ENCODE data around the gene NPFF.

The NPFF gene

DNA sequence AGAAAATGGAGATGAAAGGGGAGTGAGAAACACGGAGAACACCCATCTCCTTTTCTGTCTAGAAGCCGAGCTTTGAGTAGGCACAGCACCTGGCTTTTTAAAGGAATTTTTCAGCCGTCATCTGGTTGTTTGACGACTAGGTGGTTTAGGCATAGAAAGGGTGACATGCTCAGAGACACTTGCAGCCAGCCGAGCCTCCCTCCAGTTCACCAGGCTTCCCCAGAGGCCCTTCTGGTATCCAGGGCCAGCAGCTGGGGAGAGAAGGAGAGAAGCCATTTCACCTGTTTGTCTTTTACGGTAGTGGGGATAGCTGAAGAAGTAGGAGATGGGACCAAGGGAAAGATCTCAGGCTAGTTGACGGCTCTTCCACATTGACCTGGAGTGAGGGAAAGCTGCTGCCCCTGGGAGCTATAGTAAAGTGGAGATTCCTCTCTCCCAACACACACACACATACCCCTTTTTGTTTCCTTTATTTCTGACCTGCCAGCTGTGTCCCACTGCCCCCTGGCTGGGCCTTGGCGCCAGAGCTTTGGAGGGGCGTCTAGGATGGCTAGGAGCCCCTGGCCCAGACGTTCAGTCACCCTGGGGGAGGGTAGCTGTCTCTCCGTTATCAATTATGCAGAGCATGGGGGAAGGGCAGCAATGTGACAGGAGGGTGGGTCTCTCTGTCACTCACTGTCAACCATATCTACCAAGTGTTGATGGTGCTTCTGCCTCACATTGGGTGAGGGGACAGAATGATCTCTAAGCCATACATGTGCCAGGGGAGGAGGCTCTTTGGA lies 13.5 kb downstream of the NPFF start:
- Histone ChIP-seq H4K20me1 (peaks cover 0 to 14% (median 0%) of the 10 kb centered on the region in 11 experiments; a peak in 4 of 22 replicates), H3K4me2 (peak overlapping the region; percentile 77 to 97 (median 90)), H3K27ac (peak overlapping the region; percentile 64 to 84 (median 77); a peak in 21 of 22 replicates), H3K36me3 (0 out of 22 replicates have a peak, but pooled peaks cover 0 to 13% (median 0%) of the 10 kb centered on the region in 11 experiments), H3K4me1 (peaks cover 65 to 83% (median 76%) of the 10 kb centered on the region in 10 experiments), H3K9me3 (replicated peaks in 1 of 11) (no peaks in the 10 kb centered on the region), H3K4me3 (peak overlapping the region; percentile 54 to 69 (median 62)), H3K9ac (peak overlapping the region; percentile 58 to 80 (median 76)), H3K27me3 (no peaks in the 10 kb centered on the region)
- no peak for TF ChIP-seq Cebpa-rat (IDR thresholded peaks at IDR 0.05)

DNA sequence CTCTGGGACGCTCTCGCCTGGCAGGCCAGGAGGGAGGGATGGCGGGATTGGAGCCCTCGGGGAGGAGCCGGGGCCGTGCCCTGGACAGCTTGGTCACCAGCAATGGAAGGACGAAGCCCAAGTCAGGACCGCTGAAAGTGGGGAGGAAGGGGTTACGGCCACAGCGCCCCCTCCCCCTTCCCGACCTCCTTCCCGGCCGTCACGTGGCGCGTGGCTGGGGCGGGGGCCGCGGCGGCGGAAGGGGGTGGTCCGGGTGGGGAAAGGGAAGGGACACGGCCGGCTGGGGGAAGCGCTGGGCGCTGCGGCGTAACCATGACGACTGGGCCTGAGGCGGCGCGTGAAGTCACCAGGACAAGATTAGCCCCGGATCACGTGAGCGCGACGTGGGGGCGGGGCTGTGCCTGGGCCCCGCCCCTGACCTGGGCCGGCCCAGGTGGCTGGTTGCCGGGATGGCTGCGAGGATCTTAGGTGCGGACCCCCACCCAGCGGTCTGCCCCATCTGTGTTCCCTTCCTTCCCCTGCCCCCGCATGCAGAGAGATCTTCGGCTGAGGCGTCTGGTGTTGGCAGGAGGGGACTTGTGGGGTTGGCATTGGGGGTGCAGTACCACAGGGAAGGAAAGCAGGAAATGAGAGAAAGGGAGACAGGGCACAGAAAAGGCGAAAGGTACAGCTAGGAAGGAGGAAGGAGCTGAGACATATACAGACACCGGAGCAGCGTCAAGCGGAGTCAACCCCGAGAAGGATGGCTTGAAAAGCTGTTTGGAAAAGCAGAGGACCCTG lies 14.3 kb downstream of the NPFF start:
- H3K4me2 ChIP-seq, result peak overlapping the region; percentile 77 to 97 (median 90)
- TF ChIP-seq Cebpa-rat (IDR thresholded peaks at IDR 0.05), result no peak
- H3K9me3 ChIP-seq (replicated peaks in 1 of 11), result no peaks in the 10 kb centered on the region
- peak overlapping the region; percentile 54 to 69 (median 62) for H3K4me3 ChIP-seq
- H3K9ac ChIP-seq, result peak overlapping the region; percentile 58 to 80 (median 76)
- H4K20me1 ChIP-seq, result peaks cover 0 to 22% (median 3%) of the 10 kb centered on the region in 11 experiments; a peak in 13 of 22 replicates
- H3K27me3 ChIP-seq, result no peaks in the 10 kb centered on the region
- peak overlapping the region; percentile 64 to 84 (median 77) for H3K27ac ChIP-seq
- peaks cover 57 to 75% (median 68%) of the 10 kb centered on the region in 10 experiments for H3K4me1 ChIP-seq
- H3K36me3 ChIP-seq, result peaks cover 1 to 16% (median 3%) of the 10 kb centered on the region in 11 experiments; a peak in 20 of 22 replicates

DNA sequence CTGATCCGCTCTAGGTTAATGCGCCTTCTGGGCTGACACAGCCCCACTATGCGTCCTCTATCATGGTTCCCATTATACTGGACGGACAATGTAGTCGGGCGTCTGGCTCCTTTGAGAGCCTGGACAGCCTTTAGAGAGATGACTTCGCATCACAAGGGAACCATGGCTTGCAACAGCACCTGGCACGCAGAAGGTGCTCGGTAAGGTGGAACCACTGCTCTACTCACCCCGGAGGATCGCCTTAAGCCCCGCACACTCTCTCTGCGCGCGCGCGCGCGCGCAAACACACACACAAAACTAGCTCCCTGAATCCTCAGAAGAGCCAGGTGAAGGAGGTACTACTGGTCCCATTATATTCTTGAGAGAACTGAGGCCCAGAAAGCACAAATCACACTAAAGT lies 15.1 kb downstream of the NPFF start:
- no peak for TF ChIP-seq Cebpa-rat (IDR thresholded peaks at IDR 0.05)
- peaks cover 10 to 25% (median 11%) of the 10 kb centered on the region in 11 experiments; a peak in 21 of 22 replicates for H3K36me3 ChIP-seq
- peaks cover under 1 to 30% (median 11%) of the 10 kb centered on the region in 11 experiments; a peak in 20 of 22 replicates for H4K20me1 ChIP-seq
- H3K4me1 ChIP-seq, result peaks cover 48 to 67% (median 60%) of the 10 kb centered on the region in 10 experiments
- no peaks in the 10 kb centered on the region for H3K27me3 ChIP-seq
- peak overlapping the region; percentile 77 to 97 (median 90) for H3K4me2 ChIP-seq
- H3K9me3 ChIP-seq (replicated peaks in 1 of 11), result no peaks in the 10 kb centered on the region
- peak overlapping the region; percentile 14 to 80 (median 76); a peak in 17 of 22 replicates for H3K9ac ChIP-seq
- H3K4me3 ChIP-seq, result peak overlapping the region in 7 of 10 experiments; percentile 54 to 69 (median 64); a peak in 11 of 20 replicates
- H3K27ac ChIP-seq, result peak overlapping the region; percentile 59 to 84 (median 77); a peak in 20 of 22 replicates

GRCh38 chr12:53489242-53489864 lies 17.9 kb downstream of the NPFF start:
- H3K36me3 ChIP-seq, result peaks cover 36 to 53% (median 40%) of the 10 kb centered on the region in 11 experiments; a peak in 21 of 22 replicates
- H3K27me3 ChIP-seq, result no peaks in the 10 kb centered on the region
- H3K9ac ChIP-seq, result no peak overlapping the region

DNA sequence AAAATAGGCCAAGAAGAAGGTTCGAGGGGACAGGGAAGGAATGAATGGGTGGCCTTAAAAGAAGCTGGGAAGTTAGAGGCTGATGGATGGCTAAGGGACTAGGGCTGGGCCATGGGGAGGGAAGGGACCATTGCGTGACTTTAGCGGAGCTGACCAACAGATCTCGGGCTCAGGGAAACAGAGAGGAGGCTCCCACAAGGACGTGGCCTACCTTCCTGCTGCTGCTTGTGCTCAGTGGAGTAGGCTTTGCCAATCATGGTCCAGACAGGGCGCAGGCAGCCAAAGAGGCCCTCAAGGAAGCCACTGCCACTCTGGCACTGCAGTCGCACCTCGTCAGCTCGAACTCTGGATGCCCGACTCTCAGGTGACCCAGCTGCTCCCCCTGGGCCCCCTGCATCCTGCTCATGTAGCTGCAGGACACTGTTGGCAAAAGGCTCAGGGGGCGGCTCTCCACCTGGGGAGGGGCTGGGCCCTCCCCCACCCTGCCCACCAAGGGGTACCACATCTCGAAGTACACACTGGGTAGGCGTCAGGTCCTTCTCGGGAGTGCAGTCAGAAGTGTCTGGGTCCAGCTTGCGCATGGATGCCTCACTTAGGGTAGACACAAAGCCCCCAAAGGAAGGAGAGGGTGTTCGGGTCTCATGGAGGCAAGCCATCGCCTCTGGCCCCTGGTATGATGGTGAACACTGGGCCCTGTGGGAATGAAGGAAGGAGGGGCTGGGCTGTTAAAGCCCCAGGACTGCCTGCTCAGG lies 20.4 kb downstream of the NPFF start:
- no peak for TF ChIP-seq Cebpa-rat (IDR thresholded peaks at IDR 0.05)
- Histone ChIP-seq H3K4me2 (no peak overlapping the region), H3K27me3 (no peaks in the 10 kb centered on the region), H3K4me1 (peaks cover 3 to 27% (median 18%) of the 10 kb centered on the region in 10 experiments), H3K9me3 (replicated peaks in 1 of 11) (no peaks in the 10 kb centered on the region), H3K36me3 (peaks cover 57 to 77% (median 64%) of the 10 kb centered on the region in 11 experiments), H4K20me1 (peaks cover 49 to 83% (median 64%) of the 10 kb centered on the region in 11 experiments), H3K4me3 (no peak overlapping the region), H3K9ac (0 out of 22 replicates have a peak overlapping the region, but pooled peaks of 1 of the 11 experiments have one; percentile 6), H3K27ac (peak overlapping the region in 1 of 11 experiments; percentile 15; a peak in 1 of 22 replicates)

More at GRCh38 chr12:53489242-53489864, 17.9 kb downstream of the NPFF start:
- H3K4me1 ChIP-seq, result peaks cover 22 to 48% (median 41%) of the 10 kb centered on the region in 10 experiments
- H3K9me3 ChIP-seq (replicated peaks in 1 of 11), result no peaks in the 10 kb centered on the region
- H4K20me1 ChIP-seq, result peaks cover 24 to 58% (median 39%) of the 10 kb centered on the region in 11 experiments; a peak in 21 of 22 replicates
- H3K4me2 ChIP-seq, result no peak overlapping the region
- no peak for TF ChIP-seq Cebpa-rat (IDR thresholded peaks at IDR 0.05)
- H3K27ac ChIP-seq, result no peak overlapping the region; a peak in 1 of 22 replicates
- H3K4me3 ChIP-seq, result no peak overlapping the region

GRCh38 chr12:53485955-53486735 lies 21.1 kb downstream of the NPFF start:
- no peak for TF ChIP-seq Cebpa-rat (IDR thresholded peaks at IDR 0.05)
- Histone ChIP-seq H3K9me3 (replicated peaks in 1 of 11) (no peaks in the 10 kb centered on the region), H3K27ac (no peak overlapping the region; a peak in 1 of 22 replicates), H3K27me3 (no peaks in the 10 kb centered on the region), H4K20me1 (peaks cover 56 to 90% (median 72%) of the 10 kb centered on the region in 11 experiments), H3K36me3 (peaks cover 65 to 85% (median 72%) of the 10 kb centered on the region in 11 experiments), H3K9ac (peak overlapping the region in 1 of 11 experiments; percentile 21; a peak in 1 of 22 replicates), H3K4me3 (no peak overlapping the region), H3K4me1 (peaks cover 0 to 23% (median 14%) of the 10 kb centered on the region in 10 experiments; a peak in 16 of 20 replicates), H3K4me2 (no peak overlapping the region; a peak in 1 of 22 replicates)
